Activated CD4-positive, alpha-beta T cell treated with anti-CD3 and anti-CD28 coated beads, Interleukin-2, amount 50 U/mL, for 16 hours (primary cell): ENCODE results near the gene MAD1L1.

Experiments used
- DNase-seq: peaks from one replicate; pipeline ENCODE4 v3.0.0-alpha.2; 2020

Gene MAD1L1

DNA sequence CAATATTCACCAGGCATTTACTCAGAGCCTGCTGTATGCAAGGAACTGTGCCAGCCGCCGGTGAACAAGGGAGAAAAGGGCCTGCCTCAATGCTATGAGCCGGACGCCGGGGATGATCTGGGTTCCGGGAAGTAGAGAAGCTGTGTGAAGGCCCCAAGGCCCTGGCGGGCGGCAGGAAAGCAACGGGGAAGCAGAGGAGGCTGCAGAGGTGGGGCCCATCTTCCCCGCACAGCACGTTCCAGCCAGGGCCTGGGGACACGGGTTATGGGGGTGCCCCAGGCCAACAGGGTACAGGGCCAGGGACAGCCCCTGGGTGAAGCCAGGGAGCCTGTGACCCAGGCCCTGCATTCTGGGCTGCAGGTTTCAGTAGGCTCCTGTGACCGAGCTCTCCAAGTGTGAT is 179.3 kb downstream of the MAD1L1 start:
- DNase-seq = no peak

DNA sequence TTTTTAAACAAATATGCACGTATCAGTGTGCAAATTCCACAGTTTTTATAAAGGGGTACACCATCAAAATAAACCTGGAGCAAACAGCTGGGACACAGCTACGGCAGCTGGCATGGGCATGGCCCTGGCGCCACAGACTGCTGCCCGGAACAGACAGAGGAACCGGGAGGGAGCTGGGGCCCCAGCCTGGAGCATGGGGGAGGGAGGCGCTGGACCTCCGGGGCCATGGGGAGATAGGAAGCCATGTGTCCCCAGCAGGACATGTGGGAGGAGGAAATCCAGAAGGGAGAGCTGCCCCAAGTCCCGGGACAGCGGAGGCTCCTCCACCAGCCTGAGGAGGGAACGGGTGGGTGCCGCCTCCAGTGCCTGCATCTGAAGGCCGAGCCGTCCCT is 180.1 kb downstream of the MAD1L1 start:
- DNase-seq = no peak

DNA sequence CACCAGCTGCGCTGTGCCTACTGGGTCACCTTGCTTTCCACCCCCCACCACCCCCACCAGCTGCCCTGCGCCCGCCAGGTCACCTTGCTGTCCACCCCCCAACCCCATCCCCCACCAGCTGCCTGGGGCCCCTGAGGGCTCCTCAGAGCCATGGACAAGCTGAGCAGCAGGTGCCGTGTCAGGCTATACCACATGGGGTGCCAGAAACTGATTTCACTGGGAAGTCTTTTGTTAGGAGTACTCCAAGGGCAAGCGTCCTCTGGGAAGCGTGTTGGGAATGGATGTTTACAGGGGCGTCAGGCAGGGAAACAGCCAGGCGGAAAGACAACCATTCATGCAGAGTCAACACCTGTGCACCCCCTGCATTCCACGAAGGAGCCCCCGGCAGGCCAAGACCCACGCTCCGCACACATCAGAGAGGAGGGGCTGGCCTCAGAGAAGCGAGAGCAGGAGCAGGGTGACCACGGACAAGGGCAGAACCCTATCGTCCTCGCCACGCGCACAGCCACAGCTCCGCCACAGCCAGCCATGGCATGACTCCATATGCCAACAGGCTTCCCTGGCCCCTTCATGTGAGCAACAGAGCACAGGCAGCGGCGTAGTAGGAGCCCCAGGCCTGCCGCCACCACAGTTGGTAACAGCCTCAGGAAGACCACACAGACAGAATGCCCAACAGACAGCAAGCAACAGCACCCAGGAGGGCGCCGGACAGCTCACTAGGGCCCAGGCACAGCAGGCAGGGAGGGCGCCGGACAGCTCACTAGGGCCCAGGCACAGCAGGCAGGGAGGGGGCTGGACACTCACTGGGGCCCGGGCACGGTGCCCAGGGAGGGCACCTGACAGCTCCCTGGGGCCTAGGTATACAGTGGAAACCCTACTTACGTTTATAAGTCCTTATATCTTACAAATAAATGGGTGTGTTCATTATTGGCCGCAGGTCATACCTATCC is 180.8 kb downstream of the MAD1L1 start:
- no peak for DNase-seq

DNA sequence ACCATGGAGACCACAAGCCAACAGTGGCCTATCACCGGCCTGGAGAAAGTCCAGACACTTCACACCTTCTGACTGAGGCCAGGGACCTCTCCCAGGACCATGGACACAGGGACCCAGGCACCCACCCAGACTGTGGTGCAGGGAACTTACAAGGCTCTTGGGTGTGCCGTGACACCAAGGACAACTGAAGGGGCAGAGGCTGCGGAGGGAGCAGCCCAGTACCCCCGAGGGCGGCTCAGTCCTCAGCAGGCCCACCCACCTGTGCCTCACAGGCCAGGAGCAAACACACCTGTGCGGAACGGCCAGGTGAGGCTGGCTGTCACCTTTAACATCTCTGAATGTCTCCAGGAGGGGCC is 182.3 kb downstream of the MAD1L1 start:
- no peak for DNase-seq

DNA sequence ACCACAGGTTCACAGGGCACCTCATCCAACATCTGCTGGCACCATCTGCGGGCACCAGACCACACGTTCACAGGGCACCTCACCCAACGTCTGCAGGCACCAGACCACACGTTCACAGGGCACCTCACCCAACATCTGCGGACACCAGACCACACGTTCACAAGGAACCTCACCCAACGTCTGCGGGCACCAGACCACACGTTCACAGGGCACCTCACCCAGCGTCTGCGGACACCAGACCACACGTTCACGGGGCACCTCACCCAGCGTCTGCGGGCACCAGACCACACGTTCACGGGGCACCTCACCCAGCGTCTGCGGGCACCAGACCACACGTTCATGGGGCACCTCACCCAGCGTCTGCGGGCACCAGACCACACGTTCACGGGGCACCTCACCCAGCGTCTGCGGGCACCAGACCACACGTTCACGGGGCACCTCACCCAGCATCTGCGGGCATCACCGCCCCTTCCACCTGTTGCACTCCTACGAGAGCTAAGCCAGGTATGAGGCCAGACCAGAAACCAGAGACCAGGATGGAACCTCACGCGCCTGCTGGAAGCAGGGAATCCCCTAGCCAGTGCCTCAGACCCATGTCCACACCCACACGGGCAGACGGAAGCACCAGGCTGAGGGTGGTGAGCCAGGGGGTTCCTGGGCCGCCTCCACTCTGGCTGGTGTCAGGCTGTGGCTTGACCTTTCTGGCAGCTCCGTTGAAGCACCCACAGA is 182.8 kb downstream of the MAD1L1 start:
- no peak for DNase-seq

DNA sequence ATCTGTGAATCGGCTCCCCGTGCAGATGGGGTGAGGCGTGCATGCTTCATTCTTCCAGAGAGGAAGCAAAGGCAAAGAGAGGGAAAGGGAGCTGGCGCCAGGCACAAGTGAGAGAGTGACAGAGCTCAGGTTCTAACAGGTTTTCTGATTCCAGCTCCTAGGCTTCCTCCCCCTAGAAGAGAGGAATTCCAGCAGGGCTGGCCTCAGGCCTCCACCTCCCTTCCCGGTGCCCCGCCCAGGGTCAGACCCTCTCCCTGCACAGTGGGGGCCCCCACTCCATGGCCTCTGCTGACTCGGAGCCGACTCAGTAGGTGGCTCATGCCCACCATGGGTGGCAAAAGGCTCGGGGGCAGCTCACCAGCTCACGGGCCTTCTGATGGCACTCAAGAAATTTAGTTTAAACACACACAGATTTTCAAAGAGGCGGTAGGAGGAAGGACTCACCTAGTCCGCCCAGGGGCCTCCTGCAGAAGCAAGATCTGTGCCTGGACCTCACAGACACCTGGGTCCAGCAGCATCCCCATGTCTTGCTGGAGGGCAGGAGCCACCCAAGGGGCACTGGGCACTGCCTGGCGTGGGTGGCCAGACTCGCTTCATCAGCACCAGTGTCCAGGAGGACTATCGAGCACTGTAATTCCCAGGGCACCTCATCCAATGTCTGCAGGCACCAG is 183.5 kb downstream of the MAD1L1 start:
- no peak for DNase-seq

DNA sequence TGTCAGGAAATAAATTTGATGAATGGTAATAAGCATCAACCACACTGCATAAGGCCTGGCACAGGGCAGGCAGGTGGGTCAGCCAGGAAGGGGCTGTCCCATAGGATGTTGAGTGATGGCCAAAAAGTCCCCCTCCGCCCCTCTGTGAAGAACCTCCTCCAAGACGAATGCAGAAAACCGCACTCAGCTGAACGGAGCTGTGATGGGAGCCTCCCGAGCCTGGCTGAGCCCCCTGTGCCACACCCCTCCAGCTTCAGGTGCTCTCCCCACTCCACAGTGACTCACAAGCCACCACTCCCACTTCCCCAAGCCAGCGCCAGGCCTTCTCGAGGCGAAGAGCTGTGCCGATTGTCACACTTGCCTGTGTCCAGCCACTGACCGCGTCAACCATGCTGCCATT is 184.2 kb downstream of the MAD1L1 start:
- DNase-seq = no peak

DNA sequence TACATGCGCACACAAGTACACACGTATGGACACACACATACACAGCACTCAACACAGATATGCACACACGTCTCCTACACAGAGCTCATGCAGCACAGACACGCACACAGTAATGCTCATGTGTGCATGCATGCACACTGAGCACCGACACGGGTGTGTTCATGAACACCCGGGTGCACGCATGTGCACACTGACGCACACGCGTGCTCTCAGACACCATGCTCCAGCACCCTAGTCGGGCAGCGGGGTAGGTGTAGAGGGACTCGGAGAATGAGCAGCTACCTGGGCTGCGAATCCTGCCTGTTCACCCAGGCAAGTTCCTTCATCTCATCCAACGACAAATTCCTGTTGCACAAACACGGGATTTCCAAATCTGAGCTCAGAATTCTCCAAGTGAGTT is 184.7 kb downstream of the MAD1L1 start:
- DNase-seq = no peak

DNA sequence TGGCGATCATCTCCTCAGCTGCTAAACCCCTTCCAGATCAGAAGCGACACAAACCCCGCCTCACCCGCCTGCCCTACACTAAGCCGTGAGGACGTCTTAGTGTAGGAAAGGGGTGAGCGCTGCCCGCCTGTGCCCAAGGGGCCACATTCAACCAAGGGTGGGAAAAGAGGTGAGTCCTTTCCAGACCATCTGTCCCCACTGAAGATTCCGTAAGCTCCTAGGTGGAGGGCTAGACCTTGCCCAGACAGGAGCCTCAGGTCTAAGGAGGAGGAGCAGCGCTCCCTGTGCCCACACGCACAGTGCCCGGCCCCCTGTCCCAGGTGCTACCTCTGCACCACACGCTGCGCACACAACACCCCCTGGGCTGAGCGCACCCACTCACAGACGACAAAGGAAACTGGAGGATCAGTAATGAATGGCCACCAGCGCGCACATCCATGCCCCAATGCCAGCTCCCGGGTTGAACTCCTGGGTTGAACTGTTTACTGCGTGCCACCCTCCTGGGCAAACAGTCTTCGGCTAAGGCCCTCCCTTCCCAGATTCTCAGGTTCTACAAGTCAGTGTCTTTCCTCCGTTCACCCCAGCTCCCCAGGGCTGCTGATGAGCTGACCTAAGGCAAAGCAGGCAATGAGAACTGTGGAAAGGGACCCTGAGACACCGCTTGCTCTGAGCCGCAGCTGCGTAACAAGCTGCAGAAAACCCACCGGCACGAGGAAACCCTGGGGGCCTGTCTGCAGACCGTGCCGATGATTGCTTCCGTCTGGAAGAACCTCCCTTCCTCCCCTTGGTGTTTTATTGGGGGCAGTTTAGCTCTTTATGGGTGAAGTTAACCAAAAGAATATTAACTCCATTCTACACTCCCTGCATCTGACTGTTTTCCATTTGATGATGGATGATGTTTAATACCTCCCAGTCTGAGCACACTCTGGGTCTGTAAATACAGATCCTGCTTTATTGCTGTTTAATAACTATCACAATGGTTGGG is 185.9 kb downstream of the MAD1L1 start:
- DNase-seq = no peak

DNA sequence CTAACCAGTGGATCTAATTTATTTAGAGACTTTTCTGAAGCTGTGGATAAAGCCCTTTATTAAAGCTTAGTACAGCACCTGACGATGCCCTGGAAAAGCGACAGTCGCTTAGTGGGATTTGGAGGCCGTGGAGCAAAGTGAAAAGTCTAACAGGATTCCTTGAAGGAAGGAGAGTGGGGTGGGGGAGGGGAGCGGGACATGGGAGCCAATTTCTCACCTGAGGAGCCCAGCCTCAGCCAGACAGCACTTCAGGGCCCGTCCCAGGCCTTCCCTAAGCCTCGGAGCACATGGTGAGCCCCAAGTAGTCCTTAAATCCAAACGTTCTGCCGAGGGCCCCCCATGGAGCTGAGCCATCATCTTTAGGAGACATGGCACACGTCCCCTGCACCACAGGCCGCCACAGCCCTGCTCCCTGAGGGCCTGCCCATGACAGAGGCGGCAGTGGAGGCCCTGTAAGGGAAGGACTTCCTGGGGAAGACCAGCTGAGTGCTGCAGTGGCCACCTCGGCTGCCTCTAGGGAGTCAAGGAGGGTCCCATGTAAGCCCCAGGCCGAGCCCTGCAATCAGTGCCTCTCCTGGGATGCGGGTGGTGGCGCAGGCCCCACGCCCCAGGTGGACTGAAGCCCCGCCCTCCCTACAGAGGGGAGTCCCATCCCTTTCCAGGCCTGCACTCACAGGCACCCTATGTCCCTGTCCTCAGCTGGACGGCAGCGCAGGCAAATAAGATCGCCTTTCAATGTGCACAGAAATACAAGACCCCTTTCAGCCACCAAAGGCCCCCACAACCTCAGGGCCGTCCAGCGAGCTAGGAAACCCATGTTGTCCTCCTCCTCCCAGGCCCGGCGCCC is 187.0 kb downstream of the MAD1L1 start:
- no peak for DNase-seq

DNA sequence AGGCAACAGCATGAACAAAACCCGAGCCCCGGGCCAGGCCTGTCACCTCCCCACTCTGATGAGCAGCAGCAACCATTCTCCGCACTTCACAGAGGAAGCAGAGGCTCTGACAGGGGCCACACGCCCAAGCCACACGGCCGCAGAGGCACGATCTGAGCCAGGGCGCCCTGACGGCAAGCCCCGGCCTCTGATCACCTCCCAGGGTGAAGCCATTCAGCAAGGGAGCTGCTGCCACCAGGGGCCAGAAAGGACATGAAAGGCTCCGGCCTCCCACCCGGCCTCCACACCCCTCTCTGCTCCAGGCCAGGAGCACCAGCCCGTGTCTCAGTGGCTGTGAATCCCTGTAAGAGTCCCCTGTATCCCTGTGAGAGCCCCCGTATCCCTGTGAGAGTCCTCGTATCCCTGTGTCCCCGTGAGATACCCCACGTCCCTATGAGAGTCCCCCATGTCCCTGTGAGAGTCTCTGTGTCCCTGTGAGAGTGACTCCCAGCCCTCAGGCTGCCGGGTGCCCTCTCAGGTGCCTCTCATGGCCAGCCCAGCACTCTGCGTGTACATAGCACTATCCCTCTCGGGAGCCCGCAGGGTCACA is 187.8 kb downstream of the MAD1L1 start:
- DNase-seq = no peak

DNA sequence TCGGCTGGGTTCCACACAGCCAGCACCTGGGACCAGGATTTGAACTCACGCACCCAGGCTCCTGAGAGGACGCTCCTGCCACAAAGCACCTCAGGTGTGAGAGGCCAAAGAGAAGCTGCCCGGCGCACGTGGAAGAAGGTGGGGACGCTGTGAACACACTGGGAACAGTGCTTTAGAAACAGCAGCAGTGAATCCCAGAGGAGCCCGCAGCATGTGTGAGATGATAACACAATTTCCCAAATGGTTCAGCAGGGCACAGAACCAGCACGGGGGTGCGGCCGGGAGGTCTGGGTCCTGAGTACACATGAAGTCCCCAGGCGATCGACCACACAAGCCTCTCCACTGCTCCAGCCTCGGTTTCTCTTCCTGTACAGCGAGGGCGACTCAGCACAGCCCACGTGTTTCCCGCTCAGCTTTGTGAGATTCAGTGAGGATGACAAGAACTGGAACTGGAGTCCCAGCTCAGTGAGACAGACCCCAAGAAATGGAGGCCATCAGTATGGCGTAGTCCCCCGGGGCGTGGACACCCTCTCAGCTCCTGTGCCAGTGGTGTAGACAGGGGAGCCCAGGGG is 188.3 kb downstream of the MAD1L1 start:
- DNase-seq = no peak

DNA sequence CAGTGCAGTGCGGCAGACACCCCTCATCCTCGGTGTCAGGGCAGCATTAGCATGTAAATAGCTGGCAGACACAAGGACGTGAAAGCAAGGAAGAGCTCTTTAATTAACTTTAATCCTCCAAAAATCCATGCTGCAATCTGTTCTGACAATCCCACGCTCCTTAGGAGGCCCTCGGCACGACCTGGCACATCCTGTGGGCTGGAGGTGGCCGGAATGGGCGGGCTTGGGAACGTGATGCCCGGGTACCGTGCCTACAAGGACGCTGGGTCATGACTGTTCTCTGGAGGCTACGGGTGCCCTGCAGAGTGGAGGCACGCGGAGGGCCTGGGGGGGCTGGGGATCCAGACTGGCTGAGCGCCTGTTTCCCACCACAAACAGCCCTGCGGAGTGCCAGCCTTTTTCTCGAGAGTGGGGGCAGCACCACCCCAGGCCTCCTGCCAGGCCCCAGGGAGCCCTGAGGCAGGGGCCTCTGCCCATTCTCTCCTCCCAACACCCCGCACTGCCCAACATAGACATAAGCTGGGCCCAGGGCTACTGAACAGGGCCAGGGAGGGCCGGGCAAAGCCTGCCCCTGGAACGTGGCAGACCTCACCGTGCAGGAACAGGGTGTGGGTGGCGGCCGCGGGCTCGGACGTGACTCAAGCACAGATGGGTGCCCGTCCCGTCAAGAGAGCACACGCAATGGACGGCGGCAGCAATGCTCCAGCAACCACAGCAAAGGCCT is 189.3 kb downstream of the MAD1L1 start:
- no peak for DNase-seq

DNA sequence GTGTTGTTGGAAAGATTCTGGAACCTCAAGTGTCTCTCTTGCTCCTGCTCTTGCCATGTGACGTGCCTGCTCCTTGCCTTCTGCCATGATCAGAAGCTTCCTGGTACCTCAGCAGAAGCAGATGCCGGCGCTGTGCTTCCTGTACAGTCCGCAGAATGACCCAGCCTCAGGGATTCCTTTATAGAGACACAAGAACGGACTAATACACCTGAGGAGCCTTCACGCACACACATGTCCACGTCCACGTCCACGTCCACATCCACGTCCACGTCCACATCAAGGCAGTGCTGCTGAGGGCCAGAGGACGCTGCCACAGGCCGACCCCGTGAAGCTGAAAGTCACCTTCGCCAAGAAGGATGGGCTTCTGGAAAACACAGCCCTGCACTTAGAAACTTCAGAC is 190.1 kb downstream of the MAD1L1 start:
- no peak for DNase-seq

DNA sequence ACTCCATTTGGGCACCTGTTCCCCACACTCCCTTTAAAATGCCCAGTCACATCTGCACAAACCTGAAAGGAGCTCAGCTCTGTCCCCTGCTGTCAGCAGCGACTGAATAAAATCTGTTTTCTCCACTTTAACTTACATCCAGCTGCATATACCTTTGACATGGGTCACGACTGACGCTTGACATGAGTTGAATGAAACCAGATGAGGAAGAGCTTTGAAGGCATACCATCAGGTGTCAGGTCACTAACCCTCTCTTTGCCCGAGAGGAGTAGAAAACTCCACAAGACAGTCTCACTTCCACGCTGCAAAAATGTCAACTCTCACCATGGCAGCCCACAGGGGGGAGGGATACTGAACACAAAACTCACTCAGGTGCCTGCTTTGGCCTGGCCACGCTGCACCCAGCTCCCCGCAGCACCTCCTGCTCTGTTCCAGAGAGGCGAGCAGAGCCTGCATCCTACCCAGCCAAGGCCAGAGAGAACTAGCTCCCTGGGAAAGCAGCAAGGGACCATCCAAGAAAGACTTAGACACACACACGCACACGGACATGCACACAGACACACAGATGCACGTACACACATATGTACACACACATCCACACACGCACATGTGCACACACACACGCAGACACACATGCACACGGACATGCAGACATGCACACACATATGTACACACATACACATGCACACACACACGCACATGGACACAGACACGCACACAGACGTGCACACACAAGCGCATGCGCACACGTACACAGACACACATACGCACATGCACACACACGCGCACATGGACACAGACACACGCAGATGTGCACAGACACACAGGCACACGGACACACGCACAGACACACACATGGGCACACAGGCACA is 191.0 kb downstream of the MAD1L1 start:
- no peak for DNase-seq

DNA sequence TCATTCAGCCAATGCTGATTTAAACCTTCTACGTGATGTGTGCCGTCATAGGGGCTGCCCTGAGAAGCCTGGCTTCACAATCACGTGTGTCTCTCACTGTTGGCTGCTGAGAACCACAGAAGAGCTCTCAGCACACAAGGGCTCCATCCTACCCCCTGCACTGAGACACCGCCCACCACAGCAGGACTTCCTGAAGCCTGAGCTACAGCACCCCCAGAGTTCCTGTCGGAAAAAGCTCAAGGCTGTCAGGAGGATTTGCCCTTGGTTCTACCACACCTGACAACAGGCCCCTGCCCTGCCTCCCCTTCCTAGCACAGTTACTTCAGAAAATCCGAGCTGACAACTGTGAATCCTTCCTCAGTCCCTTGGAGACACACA is 191.9 kb downstream of the MAD1L1 start:
- no peak for DNase-seq

DNA sequence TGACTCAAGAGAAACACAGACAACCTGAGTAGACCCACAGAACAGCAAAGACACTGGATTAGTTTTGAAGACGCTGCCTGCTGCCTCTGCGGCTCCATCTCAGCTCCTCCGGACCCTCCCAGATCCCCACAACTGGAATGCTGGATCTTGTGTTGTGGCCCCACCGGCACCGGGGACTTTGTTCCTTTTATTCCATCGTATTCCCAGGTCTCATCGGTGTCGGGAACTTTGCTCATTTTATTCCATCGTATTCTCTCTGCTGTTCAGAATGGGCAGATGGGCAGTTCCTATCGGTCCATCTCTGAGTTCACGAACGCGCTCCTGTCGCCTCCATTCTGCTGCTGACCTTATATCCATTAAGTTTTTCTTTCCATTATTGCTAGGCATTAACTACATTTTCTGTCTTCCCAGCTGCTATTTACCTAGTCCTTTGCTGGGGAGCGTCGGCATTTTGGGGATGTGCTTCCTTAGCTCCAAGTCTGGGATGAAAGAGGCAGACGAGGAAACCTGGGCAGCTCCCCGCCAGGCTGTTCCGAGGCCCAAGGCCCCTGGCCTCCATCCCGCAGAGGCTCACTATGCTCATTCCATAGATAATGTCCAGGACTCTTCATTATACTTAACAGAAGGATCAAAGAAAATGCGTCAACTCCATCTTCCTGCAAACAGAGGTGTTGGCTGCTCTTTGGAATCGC is 192.4 kb downstream of the MAD1L1 start:
- no peak for DNase-seq

DNA sequence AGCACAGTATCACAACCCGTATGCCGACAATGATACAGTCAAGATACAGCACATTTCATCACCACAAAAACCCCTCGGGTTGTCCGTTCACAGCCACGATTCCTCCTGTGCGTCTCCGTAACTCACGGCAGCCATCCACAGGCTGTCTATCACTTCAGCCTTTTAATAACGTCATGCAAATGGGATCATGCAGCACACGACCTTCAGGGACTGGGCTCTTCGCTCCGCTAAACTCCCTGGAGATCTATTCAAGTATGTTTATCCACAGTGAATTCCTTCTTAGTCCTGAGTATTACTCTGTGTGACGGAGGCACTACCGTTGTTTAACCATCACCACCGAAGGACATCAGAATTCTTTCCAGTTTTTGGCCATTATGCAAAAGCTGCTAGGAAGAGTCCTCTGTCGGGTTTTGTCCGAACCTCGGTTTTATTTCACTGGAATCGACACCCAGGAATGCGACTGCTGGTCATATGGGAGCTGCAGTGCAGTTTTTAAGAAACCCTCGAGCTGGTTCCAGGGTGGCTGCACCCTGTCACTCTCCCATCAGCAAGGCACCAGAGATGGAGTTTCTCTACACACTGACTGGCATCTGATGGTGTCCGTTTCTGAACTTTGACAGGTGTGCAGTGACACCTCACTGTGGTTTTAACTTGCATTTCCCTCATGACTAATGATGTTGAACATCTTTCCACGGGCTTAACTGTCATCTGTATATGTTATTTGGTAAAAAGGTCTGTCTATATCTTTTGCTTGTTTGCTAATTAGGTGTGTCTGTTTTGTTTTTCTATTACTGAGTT is 193.6 kb downstream of the MAD1L1 start:
- peak; percentile 12 for DNase-seq
